Measurements from ENCODE around the gene SEC16B. TPM values are rescaled to one million over a fixed set of nuclear protein-coding genes. Genes with fewer than 3 reads are reported as not detected.

The SEC16B gene
- total RNA-seq, 1 donor from 2014 or later = 1.4 TPM

- no peak for ATAC-seq
Observed at GRCh38 chr1:177937931-177938330, 31.9 kb downstream of the SEC16B start.

- ATAC-seq = no peak
Observed at GRCh38 chr1:177937174-177937770, 32.6 kb downstream of the SEC16B start.

- ATAC-seq = no peak
Observed at GRCh38 chr1:177935638-177936415, 34.0 kb downstream of the SEC16B start.

GRCh38 chr1:177934927-177935326 is 34.9 kb downstream of the SEC16B start:
- no peak for ATAC-seq

GRCh38 chr1:177934461-177934860 is 35.4 kb downstream of the SEC16B start:
- ATAC-seq = no peak

- no peak for ATAC-seq
Observed at GRCh38 chr1:177933881-177934280, 36.0 kb downstream of the SEC16B start.

GRCh38 chr1:177932123-177932522 is 37.7 kb downstream of the SEC16B start:
- ATAC-seq = no peak

- ATAC-seq = no peak
Observed at GRCh38 chr1:177928952-177929351, 40.9 kb downstream of the SEC16B start.

GRCh38 chr1:177928194-177928593 is 41.7 kb downstream of the SEC16B start:
- no peak for ATAC-seq

- peak; percentile 22 for ATAC-seq
Observed at GRCh38 chr1:177927021-177927596, 42.7 kb downstream of the SEC16B start.

GRCh38 chr1:177926201-177926600 is 43.7 kb downstream of the SEC16B start:
- no peak for ATAC-seq

- ATAC-seq = no peak
Observed at GRCh38 chr1:177925006-177925405, 44.9 kb downstream of the SEC16B start.

GRCh38 chr1:177923441-177923840 is 46.4 kb downstream of the SEC16B start:
- no peak for ATAC-seq

GRCh38 chr1:177922209-177922608 is 47.6 kb downstream of the SEC16B start:
- no peak for ATAC-seq

- no peak for ATAC-seq
Observed at GRCh38 chr1:177921590-177921989, 48.3 kb downstream of the SEC16B start.

GRCh38 chr1:177920091-177920490 is 49.8 kb downstream of the SEC16B start:
- ATAC-seq = no peak

- ATAC-seq = peak; percentile 82
Observed at GRCh38 chr1:177915641-177916040, 54.2 kb downstream of the SEC16B start.

- peak; percentile 65 for ATAC-seq
Observed at GRCh38 chr1:177914603-177915002, 55.3 kb downstream of the SEC16B start.

GRCh38 chr1:177913762-177914540 is 55.9 kb downstream of the SEC16B start:
- peak; percentile 39 for ATAC-seq

GRCh38 chr1:177912991-177913390 is 56.9 kb downstream of the SEC16B start:
- no peak for ATAC-seq

GRCh38 chr1:177909416-177909815 is 60.4 kb downstream of the SEC16B start:
- ATAC-seq = peak; percentile 43

- ATAC-seq = peak; percentile 50
Observed at GRCh38 chr1:177907000-177907399, 62.9 kb downstream of the SEC16B start.

GRCh38 chr1:177905686-177906085 is 64.2 kb downstream of the SEC16B start:
- ATAC-seq = no peak

Measured in esophagus mucosa (tissue), 1 donor.